GM12875 (cell line): Measurements from ENCODE around the gene ZNF688.

ENCODE experiments used
- H3K4me3 ChIP-seq: one replicate; pipeline ENCODE4 v1.5.1; 2011; ENCODE audit warnings: low read depth, low read length, control low read depth
- CTCF ChIP-seq: IDR thresholded peaks from 2 replicates; pipeline ENCODE4 v1.5.1; 2011; ENCODE audit warnings: low read depth, mild to moderate bottlenecking, control low read depth, inconsistent platforms, low read length, moderate library complexity, borderline replicate concordance; ENCODE audit not compliant: insufficient read depth

Gene ZNF688

GRCh38 chr16:30571445-30572322, at the start of gene ZNF688:
TSS of gene ZNF688 (minus strand) at chr16:30571714. CDS start at chr16:30571629, 85 bp downstream.
- H3K4me3 ChIP-seq = peak within 1 kb of the TSS; percentile 82
- TF ChIP-seq CTCF = no peak

- no peak for TF ChIP-seq CTCF
- H3K4me3 ChIP-seq = no peak overlapping the region
Measured at GRCh38 chr16:30620169-30620568, 48.7 kb upstream of the ZNF688 start.

- no peak overlapping the region for H3K4me3 ChIP-seq
- no peak for TF ChIP-seq CTCF
Measured at GRCh38 chr16:30619638-30620037, 48.1 kb upstream of the ZNF688 start.

GRCh38 chr16:30619202-30619601, 47.7 kb upstream of the ZNF688 start:
- no peak for TF ChIP-seq CTCF
- no peak overlapping the region for H3K4me3 ChIP-seq

- H3K4me3 ChIP-seq = no peak overlapping the region
- TF ChIP-seq CTCF = peak; percentile 72
Measured at GRCh38 chr16:30615358-30616091, 44.0 kb upstream of the ZNF688 start.

GRCh38 chr16:30609926-30610839, 38.7 kb upstream of the ZNF688 start, which contains the start of gene ZNF689:
TSS of gene ZNF689 (minus strand) at chr16:30610389. CDS start at chr16:30610041, 348 bp downstream.
- H3K4me3 ChIP-seq = peak within 1 kb of the TSS; percentile 92
- no peak for TF ChIP-seq CTCF
